Endothelial cell of umbilical vein (primary cell): ENCODE results near the gene LHFPL6. TPM values are rescaled to one million over a fixed set of nuclear protein-coding genes. Genes with fewer than 3 reads are reported as not detected.

Source experiments
- BruUV-seq: library from RNA; stranded (reverse); fragments of 400-500 nt; replicated peaks from 2 replicates; lab custom pipeline; 2021; lab: Mats Ljungman, UMichigan
- CTCF ChIA-PET: fragments of 300-600, 350-600 bp; sonication (Branson Sonifier 250); formaldehyde crosslinking; loops from one replicate; lab custom pipeline; 2021; ENCODE audit warnings: antibody characterized with exemption, inconsistent platforms; lab: Charles Lee
- POLR2A ChIA-PET: fragments of 300-600, 350-600 bp; sonication (Branson Sonifier 250); formaldehyde crosslinking; loops from one replicate; lab custom pipeline; 2021; ENCODE audit warnings: antibody characterized with exemption, inconsistent platforms; lab: Charles Lee
- DNase-seq: peaks from one replicate; pipeline ENCODE4 v3.0.0-alpha.2; 2011; ENCODE audit warnings: low read depth, low spot score
- FAIRE-seq: peaks from 2 replicates; lab custom pipeline; 2011; peaks lifted over from hg19 to GRCh38; lab: Jason Lieb, UNC
- H2AFZ ChIP-seq: 2 replicates; pipeline ENCODE4 v1.6.0; 2012; ENCODE audit warnings: low read depth, low read length, control low read depth, inconsistent platforms
- H3K27ac ChIP-seq: 2 replicates; pipeline ENCODE4 v1.5.1; 2011; ENCODE audit warnings: low read depth, mild to moderate bottlenecking, control low read depth, low read length, moderate library complexity; ENCODE audit not compliant: insufficient read depth
- H3K27me3 ChIP-seq, 2 experiments: 2 replicates each; pipeline versions ENCODE4 v1.6.0 to v1.6.1; 2011; ENCODE audit warnings: low read length in 2 of 2, mixed read lengths in 1 of 2; ENCODE audit not compliant: control insufficient read depth in 2 of 2, insufficient read depth in 2 of 2
- H3K36me3 ChIP-seq, 2 experiments: 2 replicates in 1 of 2; 3 replicates in 1 of 2; pipeline ENCODE4 v1.5.1; 2011; ENCODE audit warnings: low read length in 2 of 2, mild to moderate bottlenecking in 1 of 2, moderate library complexity in 1 of 2; ENCODE audit not compliant: control insufficient read depth in 2 of 2, insufficient read depth in 2 of 2; ENCODE audit errors: extremely low read depth in 1 of 2
- H3K4me1 ChIP-seq: 3 replicates; pipeline ENCODE4 v1.5.1; 2011; ENCODE audit warnings: mild to moderate bottlenecking, low read length; ENCODE audit not compliant: control insufficient read depth, insufficient read depth; ENCODE audit errors: extremely low read depth
- H3K4me2 ChIP-seq: 2 replicates; pipeline ENCODE4 v1.6.1; 2011; ENCODE audit warnings: low read length, control low read depth, mixed read lengths; ENCODE audit not compliant: insufficient read depth
- H3K4me3 ChIP-seq, 3 experiments: fragments of 200-600 bp in 1 of 3; sonication (generic), shearing (Covaris generic) in 1 of 3; replicated peaks in 1 of 3; 2 replicates each; pipeline ENCODE4 v1.5.1; 2011 to 2016; ENCODE audit warnings: control low read depth in 3 of 3, low read length in 3 of 3, mild to moderate bottlenecking in 2 of 3, inconsistent platforms in 1 of 3, low read depth in 1 of 3, moderate library complexity in 1 of 3; ENCODE audit not compliant: insufficient read depth in 1 of 3
- H3K79me2 ChIP-seq: 2 replicates; pipeline ENCODE4 v1.6.0; 2012; ENCODE audit warnings: low read length, inconsistent platforms; ENCODE audit not compliant: control insufficient read depth, insufficient read depth
- H3K9ac ChIP-seq: replicated peaks from 2 replicates; pipeline ENCODE3; 2011; ENCODE audit warnings: low read length, control low read depth; ENCODE audit not compliant: insufficient read depth; ENCODE audit errors: extremely low read depth
- H3K9me1 ChIP-seq: replicated peaks from 3 replicates; pipeline ENCODE4 v1.6.0; 2011; ENCODE audit warnings: mild to moderate bottlenecking, low read length; ENCODE audit not compliant: control insufficient read depth, insufficient read depth; ENCODE audit errors: extremely low read depth
- H3K9me3 ChIP-seq: replicated peaks from 2 replicates; pipeline ENCODE4 v1.5.1; 2012; ENCODE audit warnings: low read length, inconsistent platforms; ENCODE audit not compliant: control insufficient read depth, insufficient read depth
- H4K20me1 ChIP-seq: replicated peaks from 2 replicates; pipeline ENCODE3; 2011; ENCODE audit warnings: mild to moderate bottlenecking, low read length; ENCODE audit not compliant: control insufficient read depth, insufficient read depth; ENCODE audit errors: extremely low read depth
- CTCF ChIP-seq, 2 donors: IDR thresholded peaks; 1 replicate in 1 of 2; 2 replicates in 1 of 2; pipeline ENCODE4 v1.5.1; 2011; ENCODE audit warnings: low read length in 2 of 2, mild to moderate bottlenecking in 2 of 2, moderate library complexity in 2 of 2, control low read depth in 1 of 2, inconsistent platforms in 1 of 2, low read depth in 1 of 2; ENCODE audit not compliant: insufficient read depth in 1 of 2; ENCODE audit errors: extremely low read depth in 1 of 2
- EZH2 ChIP-seq: IDR thresholded peaks from 2 replicates; pipeline ENCODE4 v1.6.1; 2012; ENCODE audit warnings: borderline replicate concordance, low read depth, mild to moderate bottlenecking, moderate library complexity, low read length, inconsistent platforms; ENCODE audit not compliant: severe bottlenecking
- FOS ChIP-seq: IDR thresholded peaks from 2 replicates; pipeline ENCODE4 v1.6.1; 2011; ENCODE audit warnings: mild to moderate bottlenecking, low read length, moderate library complexity, borderline replicate concordance; ENCODE audit not compliant: insufficient read depth
- GATA2 ChIP-seq: IDR thresholded peaks from 2 replicates; pipeline ENCODE4 v1.7.0; 2011; ENCODE audit warnings: low read depth, mild to moderate bottlenecking, moderate library complexity, mixed read lengths, low read length; ENCODE audit not compliant: insufficient read length, insufficient read depth
- JUN ChIP-seq: IDR thresholded peaks from 2 replicates; pipeline ENCODE4 v1.6.1; 2011; ENCODE audit warnings: borderline replicate concordance, low read depth; ENCODE audit not compliant: insufficient read length, insufficient read depth
- MAX ChIP-seq: IDR thresholded peaks from 2 replicates; pipeline ENCODE4 v1.6.1; 2011; ENCODE audit not compliant: insufficient read depth, insufficient read length
- MYC ChIP-seq: IDR thresholded peaks from one replicate; pipeline ENCODE4 v1.6.1; 2011; ENCODE audit warnings: mild to moderate bottlenecking, low read depth, low read length
- POLR2A ChIP-seq: IDR thresholded peaks from 2 replicates; pipeline ENCODE4 v1.6.1; 2012; ENCODE audit warnings: low read depth, mild to moderate bottlenecking, control low read depth, low read length
- POLR2AphosphoS5 ChIP-seq: IDR thresholded peaks from 2 replicates; pipeline ENCODE4 v1.6.1; 2012; ENCODE audit warnings: low read depth, mild to moderate bottlenecking, control low read depth, low read length, moderate library complexity; ENCODE audit not compliant: insufficient read depth
- dilution Hi-C: fragments of 300-500 bp; cut with MboI; formaldehyde crosslinking; loops from one replicate; pipeline ENCODE4 v1.15.0; 2019; ENCODE audit warnings: low sequenced_read_pairs; ENCODE audit not compliant: extremely low pct_ligation_motif_present
- intact Hi-C: fragments of 100-400 bp; cut with micrococcal nuclease; formaldehyde crosslinking; loops from one replicate; pipeline ENCODE4 v1.10.0; 2022
- polyA plus RNA-seq, 4 experiments: library from polyadenylated mRNA; depleted of rRNA in 3 of 4; stranded (reverse) in 3 of 4; unstranded in 1 of 4; fragments of >200 nt; gene quantifications; 2 replicates each; pipeline versions ENCODE4 v1.2.1 to v1.2.3, GENCODE V29; 2011 to 2012; ENCODE audit warnings: missing spikeins in 1 of 4
- total RNA-seq: library from RNA; stranded (reverse); gene quantifications from 2 replicates; pipeline ENCODE4 v1.2.3, GENCODE V29; 2021

LHFPL6 gene
- total and polyA plus RNA-seq, 2 donors (not counting 3 experiments of a cell fraction or from before 2014, with no cell fraction given), result 17.5 to 19.4 TPM

GRCh38 chr13:39605677-39606320 is 2.8 kb upstream of the LHFPL6 start:
- H3K27ac ChIP-seq, result no peak overlapping the region
- no TSS peak for BruUV-seq
- H3K4me1 ChIP-seq, result peaks cover 9% of the 10 kb centered on the region
- H3K36me3 ChIP-seq, result no peaks in the 10 kb centered on the region
- dilution Hi-C loops, result no loop called here
- intact Hi-C loops, result no loop called here
- DNase-seq (no peak), FAIRE-seq (no peak)
- H3K9ac ChIP-seq, result no peak overlapping the region
- no peak for TF ChIP-seq JUN
- no peak for TF ChIP-seq GATA2
- no peak for TF ChIP-seq CTCF (IDR thresholded peaks at IDR 0.05; ENCODE audit: extremely low read depth in 1 of 2, insufficient read depth in 1 of 2, low read depth in 1 of 2, low read length in 2 of 2)
- TF ChIP-seq POLR2AphosphoS5, result no peak
- no peak for TF ChIP-seq MYC
- no peak for TF ChIP-seq POLR2A
- TF ChIP-seq MAX, result no peak
- no peak for TF ChIP-seq FOS
- TF ChIP-seq EZH2, result no peak
- no peaks in the 10 kb centered on the region for H3K9me3 ChIP-seq
- peaks cover 3% of the 10 kb centered on the region for H3K79me2 ChIP-seq
- H3K9me1 ChIP-seq, result no peaks in the 10 kb centered on the region
- CTCF ChIA-PET, result interaction anchor here (0.8 to 4.9 kb wide), 6 partner anchors 10 to 551 kb away, joined by 3 to 30 read pairs (median 3); no protein-coding TSS in a partner anchor
- H3K4me2 ChIP-seq, result no peak overlapping the region
- no peak overlapping the region for H3K4me3 ChIP-seq
- H2AFZ ChIP-seq, result no peak overlapping the region
- peaks cover 0 to 8% of the 10 kb centered on the region in 2 experiments for H3K27me3 ChIP-seq
- POLR2A ChIA-PET, result no interaction called here
- no peaks in the 10 kb centered on the region for H4K20me1 ChIP-seq
